SH-SY5Y (cell line): ENCODE data around the gene CSMD2.

Source experiments
- GATA2 ChIP-seq: IDR thresholded peaks from 2 replicates; pipeline ENCODE4 v1.6.1; 2011; ENCODE audit warnings: mild to moderate bottlenecking, low read depth, low read length
- GATA3 ChIP-seq: IDR thresholded peaks from 2 replicates; pipeline ENCODE4 v1.6.1; 2011; ENCODE audit warnings: low read depth, mild to moderate bottlenecking, low read length, moderate library complexity

DNA sequence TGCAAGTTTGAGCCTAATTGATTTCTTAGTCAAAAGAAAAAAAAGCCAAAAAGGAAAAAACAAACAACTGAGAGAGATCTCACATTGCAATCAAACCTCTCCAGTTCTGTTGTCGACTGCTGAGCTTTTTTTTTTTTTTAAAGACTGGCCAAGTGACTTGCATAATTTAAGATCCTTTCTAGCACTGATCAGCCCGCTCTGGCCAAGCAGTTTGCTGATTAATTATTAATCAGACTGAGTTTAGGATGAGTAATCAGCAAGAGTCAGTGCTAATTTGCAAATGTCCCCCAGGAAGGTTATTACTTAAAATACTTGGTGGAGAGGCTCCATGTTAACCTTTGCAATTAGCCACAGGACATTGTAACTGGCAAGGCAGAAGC, 261.8 kb downstream of the CSMD2 start:
- no peak for TF ChIP-seq GATA2
- no peak for TF ChIP-seq GATA3
